Measurements from ENCODE around the gene GASK1B. TPM values are rescaled to one million over a fixed set of nuclear protein-coding genes. Genes with fewer than 3 reads are reported as not detected.

GASK1B gene
- polyA plus RNA-seq (2011; rRNA removed), result 32.9 and 41.7 TPM in 2 replicates
- polyA minus RNA-seq (2011; rRNA and poly(A)+ RNA removed), result 29.4 and 32.8 TPM in 2 replicates

DNA sequence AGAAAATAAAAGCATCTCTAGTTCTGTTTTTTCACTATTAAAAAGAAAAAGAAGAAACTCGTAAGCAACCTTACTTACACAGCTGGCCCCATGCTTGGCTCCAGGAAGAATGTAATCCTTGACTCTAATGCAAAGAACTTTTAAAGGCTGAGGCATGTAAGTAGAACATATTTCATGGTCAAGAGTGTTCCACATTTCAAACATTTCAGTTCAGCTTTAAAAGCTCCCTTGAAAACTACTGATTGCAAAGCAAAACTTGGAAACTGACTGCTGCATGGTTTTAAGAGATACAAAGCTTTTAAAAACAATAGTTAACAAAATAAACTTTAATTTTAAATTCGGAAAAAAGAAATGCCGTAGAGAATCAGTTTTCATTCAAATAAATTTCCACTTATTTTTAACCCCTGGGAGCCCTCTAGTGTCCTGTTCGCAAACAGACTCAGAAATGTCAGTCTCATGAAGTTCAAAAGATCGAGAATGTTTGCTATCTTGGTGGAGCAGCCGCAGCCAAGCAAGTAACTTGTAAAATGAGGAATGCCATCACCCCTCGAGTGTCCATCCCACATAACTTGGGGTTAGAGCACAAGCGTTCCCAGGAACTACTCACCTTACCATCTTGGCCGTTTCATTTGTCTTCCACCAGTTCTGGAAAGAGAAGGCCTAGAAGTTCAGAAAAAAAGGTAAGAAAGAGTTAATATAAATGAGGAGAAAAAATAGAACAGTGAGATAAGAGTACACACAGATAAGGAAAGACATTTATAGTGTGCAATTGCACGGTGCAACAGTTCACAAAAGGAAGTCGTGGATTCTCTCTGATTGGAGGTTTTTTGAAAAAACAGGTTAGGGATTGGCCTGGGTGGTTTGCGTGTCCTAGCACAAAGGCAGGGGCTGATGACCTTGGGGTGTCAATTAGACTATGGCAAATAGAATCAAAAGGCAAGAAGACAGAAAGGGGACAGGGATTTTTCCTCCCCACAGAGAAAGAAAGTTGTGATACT, at the start of gene GASK1B:
Gene GASK1B (minus strand): TSS at position 765 of the 998 bp plus-strand sequence. CDS start 1,650 bp downstream, outside the sequence.
- Histone ChIP-seq H3K27ac (ENCODE audit: low read depth, low read length) (no peak within 1 kb of the TSS), H3K4me3 (ENCODE audit: low read depth, low read length) (peak within 1 kb of the TSS; percentile 53), H3K27me3 (ENCODE audit: control insufficient read depth, insufficient read depth, low read length) (no peaks in the 10 kb centered on the region), H3K9me3 (ENCODE audit: control insufficient read depth, insufficient read depth, low read length) (peaks cover 10% of the 10 kb centered on the region)
- DNase-seq (ENCODE audit: low read depth, low spot score), result peak; percentile 26
- peak; percentile 81 for TF ChIP-seq CTCF (IDR thresholded peaks at IDR 0.05; ENCODE audit: low read depth, low read length)
- ChIA-PET CTCF (interaction anchor here (0.7 to 3.1 kb wide), 46 partner anchors 8 to 1697 kb away, joined by 3 to 38 read pairs (median 4); no protein-coding TSS in a partner anchor), POLR2A (interaction anchor here (0.9 to 2.3 kb wide), 2 partner anchors 52 to 152 kb away, joined by 3 to 10 read pairs; no protein-coding TSS in a partner anchor)

DNA sequence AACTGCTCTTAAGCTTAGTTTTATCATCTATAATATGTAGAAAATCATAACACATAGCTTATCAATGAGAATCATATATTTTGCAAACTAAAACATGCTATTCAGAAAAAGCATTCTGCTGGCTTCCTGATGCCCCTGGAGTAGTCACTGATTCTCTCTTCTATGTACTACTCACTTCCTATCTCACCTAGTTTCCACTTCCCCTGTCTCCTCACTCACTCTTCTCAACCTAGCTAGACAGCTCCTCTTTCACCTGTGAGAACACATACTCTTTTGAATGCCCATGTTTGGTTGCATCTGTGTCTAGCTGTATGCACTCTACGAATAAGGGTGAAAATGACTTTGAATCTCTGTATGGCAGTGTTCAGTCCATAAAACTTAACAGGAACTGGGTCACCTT, 46.8 kb upstream of the GASK1B start:
- CTCF ChIA-PET, result interaction anchor here (0.8 to 1.4 kb wide), 2 partner anchors 36 to 406 kb away, joined by 3 read pairs; no protein-coding TSS in a partner anchor
- POLR2A ChIA-PET, result no interaction called here

DNA sequence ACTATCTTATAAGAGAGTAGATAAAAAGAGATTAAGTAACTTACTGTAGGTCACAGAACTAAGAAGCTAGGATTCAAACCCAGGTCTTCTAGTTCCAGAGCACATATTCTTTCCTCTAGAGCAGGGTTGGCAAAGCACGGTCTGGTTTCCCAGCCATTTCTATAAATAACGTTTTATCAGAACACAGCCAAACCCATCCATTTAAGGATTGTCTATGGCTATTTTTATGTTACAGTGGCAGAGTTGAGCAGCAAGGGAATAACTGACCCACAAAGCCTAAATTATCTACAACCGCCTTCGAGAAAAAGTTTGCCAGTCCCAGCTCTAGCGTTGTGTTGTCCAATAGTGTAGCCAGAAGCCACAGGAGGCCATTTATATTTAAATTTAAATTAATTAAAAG, 44.9 kb upstream of the GASK1B start:
- no peak for DNase-seq (ENCODE audit: low read depth, low spot score)
- TF ChIP-seq CTCF (IDR thresholded peaks at IDR 0.05; ENCODE audit: low read depth, low read length), result no peak
- CTCF ChIA-PET, result no interaction called here
- no peak overlapping the region for H3K4me3 ChIP-seq (ENCODE audit: low read depth, low read length)
- H3K27ac ChIP-seq (ENCODE audit: low read depth, low read length), result no peak overlapping the region
- no peaks in the 10 kb centered on the region for H3K27me3 ChIP-seq (ENCODE audit: control insufficient read depth, insufficient read depth, low read length)
- POLR2A ChIA-PET, result no interaction called here
- no peaks in the 10 kb centered on the region for H3K9me3 ChIP-seq (ENCODE audit: control insufficient read depth, insufficient read depth, low read length)

More for the DNA sequence above, 46.8 kb upstream of the GASK1B start:
- Histone ChIP-seq H3K27me3 (ENCODE audit: control insufficient read depth, insufficient read depth, low read length) (no peaks in the 10 kb centered on the region), H3K4me3 (ENCODE audit: low read depth, low read length) (no peak overlapping the region), H3K27ac (ENCODE audit: low read depth, low read length) (no peak overlapping the region), H3K9me3 (ENCODE audit: control insufficient read depth, insufficient read depth, low read length) (no peaks in the 10 kb centered on the region)
- DNase-seq (ENCODE audit: low read depth, low spot score), result no peak
- no peak for TF ChIP-seq CTCF (IDR thresholded peaks at IDR 0.05; ENCODE audit: low read depth, low read length)

DNA sequence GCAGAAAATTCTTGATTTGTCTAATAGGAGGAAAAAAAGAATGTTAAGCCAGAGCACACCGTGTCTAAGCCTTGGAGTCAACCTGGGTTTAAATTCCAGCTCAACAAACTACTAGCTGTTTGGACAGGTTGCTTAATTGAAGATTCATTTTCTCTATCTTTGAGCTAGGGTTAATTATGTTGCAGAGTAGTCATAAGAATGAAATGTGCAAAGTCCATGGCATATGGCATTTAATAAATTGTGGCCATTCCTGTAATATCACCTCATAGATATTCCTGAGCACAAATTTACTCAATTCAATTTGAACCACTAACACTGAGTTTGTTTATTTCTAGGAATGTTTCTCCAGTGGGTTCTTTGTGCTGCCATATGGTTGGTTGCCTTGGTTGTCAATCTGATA, 42.0 kb upstream of the GASK1B start:
- Histone ChIP-seq H3K27me3 (ENCODE audit: control insufficient read depth, insufficient read depth, low read length) (no peaks in the 10 kb centered on the region), H3K4me3 (ENCODE audit: low read depth, low read length) (no peak overlapping the region), H3K9me3 (ENCODE audit: control insufficient read depth, insufficient read depth, low read length) (no peaks in the 10 kb centered on the region), H3K27ac (ENCODE audit: low read depth, low read length) (no peak overlapping the region)
- ChIA-PET POLR2A (no interaction called here), CTCF (interaction anchor here (1.3 kb wide), 1 partner anchor 41 kb away, joined by 3 read pairs; no protein-coding TSS in a partner anchor)
- DNase-seq (ENCODE audit: low read depth, low spot score), result no peak
- no peak for TF ChIP-seq CTCF (IDR thresholded peaks at IDR 0.05; ENCODE audit: low read depth, low read length)

DNA sequence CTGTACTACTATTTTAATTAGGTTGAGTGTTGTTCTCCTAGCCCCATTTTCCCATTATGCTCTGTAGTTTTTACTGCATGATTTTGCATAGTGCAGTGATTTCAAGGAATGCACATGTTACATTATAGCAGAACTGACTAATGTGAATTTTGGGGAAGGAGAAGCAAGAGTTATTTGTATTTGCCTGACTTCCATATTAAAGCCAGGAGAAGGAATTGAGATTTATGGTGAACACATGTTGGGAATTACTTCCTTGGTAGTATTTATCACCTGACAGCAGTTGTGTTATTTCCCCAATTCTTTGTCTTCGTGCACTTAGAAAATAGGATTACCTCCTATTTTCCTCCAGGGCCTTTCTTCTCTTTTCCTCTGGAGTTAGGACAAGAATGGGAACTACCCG, 40.6 kb upstream of the GASK1B start:
- Histone ChIP-seq H3K27ac (ENCODE audit: low read depth, low read length) (no peak overlapping the region), H3K4me3 (ENCODE audit: low read depth, low read length) (no peak overlapping the region), H3K27me3 (ENCODE audit: control insufficient read depth, insufficient read depth, low read length) (no peaks in the 10 kb centered on the region), H3K9me3 (ENCODE audit: control insufficient read depth, insufficient read depth, low read length) (no peaks in the 10 kb centered on the region)
- CTCF ChIA-PET, result interaction anchor here (0.9 to 2.5 kb wide), 2 partner anchors 41 to 47 kb away, joined by 3 to 13 read pairs; no protein-coding TSS in a partner anchor
- no peak for TF ChIP-seq CTCF (IDR thresholded peaks at IDR 0.05; ENCODE audit: low read depth, low read length)
- DNase-seq (ENCODE audit: low read depth, low spot score), result no peak
- POLR2A ChIA-PET, result no interaction called here

Data from AG04450 (cell line).